Retinal pigment epithelial cell (primary cell): ENCODE results near the gene CYB561.

ENCODE experiments used
- DNase-seq: peaks from one replicate; pipeline ENCODE4 v3.0.0-alpha.2; 2010; ENCODE audit warnings: low read depth
- H3K4me3 ChIP-seq: 2 replicates; pipeline ENCODE4 v1.5.1; 2011; ENCODE audit warnings: mild to moderate bottlenecking, low read length, control low read depth, moderate library complexity
- TF ChIP-seq, protein P1 (sequence below): conservative IDR thresholded peaks from 2 replicates; pipeline ENCODE4 v1.5.1; 2011; ENCODE audit warnings: low read depth, low read length, control low read depth, inconsistent platforms

Gene CYB561

DNA sequence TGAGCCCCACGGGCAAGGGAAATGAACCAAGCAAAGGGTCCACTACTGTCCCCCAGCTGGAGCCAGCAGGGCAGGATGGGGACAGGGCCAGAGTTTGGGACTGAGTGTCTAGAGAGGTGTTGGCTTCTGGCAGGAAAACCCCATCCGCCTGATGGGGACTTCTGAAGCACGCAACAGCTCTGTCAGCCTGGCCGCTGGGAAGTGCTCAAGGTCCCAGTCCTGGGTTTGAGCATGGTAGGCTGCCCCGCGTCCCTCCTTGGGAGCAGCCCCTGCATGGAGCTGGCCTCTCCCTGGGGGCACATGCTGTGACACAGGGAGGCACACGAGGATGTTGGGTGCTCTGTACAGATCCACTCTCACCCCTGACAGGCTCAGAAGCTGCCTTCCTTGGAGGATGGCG is 45.3 kb upstream of the CYB561 start:
- H3K4me3 ChIP-seq: no peak overlapping the region
- TF ChIP-seq, protein P1, sequence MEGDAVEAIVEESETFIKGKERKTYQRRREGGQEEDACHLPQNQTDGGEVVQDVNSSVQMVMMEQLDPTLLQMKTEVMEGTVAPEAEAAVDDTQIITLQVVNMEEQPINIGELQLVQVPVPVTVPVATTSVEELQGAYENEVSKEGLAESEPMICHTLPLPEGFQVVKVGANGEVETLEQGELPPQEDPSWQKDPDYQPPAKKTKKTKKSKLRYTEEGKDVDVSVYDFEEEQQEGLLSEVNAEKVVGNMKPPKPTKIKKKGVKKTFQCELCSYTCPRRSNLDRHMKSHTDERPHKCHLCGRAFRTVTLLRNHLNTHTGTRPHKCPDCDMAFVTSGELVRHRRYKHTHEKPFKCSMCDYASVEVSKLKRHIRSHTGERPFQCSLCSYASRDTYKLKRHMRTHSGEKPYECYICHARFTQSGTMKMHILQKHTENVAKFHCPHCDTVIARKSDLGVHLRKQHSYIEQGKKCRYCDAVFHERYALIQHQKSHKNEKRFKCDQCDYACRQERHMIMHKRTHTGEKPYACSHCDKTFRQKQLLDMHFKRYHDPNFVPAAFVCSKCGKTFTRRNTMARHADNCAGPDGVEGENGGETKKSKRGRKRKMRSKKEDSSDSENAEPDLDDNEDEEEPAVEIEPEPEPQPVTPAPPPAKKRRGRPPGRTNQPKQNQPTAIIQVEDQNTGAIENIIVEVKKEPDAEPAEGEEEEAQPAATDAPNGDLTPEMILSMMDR: no peak
- DNase-seq: no peak

DNA sequence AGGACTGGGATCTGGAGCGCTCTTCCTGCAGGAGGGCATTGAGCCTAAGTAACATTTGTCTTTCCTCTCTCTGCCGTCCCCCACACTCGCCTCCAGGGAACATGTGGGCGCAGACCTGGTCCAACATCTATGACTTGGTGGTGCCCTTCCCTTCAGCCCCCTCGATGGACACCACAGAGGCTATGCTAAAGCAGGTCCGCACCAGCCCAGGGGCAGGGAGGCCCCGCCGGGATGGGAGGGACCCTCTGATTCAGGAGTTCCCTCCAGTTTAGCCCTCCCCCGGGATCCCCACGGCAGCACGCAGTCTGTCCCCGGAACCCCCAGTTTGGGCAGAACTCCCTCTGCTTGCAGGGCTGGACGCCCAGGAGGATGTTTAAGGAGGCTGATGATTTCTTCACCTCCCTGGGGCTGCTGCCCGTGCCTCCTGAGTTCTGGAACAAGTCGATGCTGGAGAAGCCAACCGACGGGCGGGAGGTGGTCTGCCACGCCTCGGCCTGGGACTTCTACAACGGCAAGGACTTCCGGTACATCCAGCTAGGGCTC is 44.8 kb upstream of the CYB561 start:
- no peak overlapping the region for H3K4me3 ChIP-seq
- no peak for DNase-seq
- TF ChIP-seq, protein P1: no peak

DNA sequence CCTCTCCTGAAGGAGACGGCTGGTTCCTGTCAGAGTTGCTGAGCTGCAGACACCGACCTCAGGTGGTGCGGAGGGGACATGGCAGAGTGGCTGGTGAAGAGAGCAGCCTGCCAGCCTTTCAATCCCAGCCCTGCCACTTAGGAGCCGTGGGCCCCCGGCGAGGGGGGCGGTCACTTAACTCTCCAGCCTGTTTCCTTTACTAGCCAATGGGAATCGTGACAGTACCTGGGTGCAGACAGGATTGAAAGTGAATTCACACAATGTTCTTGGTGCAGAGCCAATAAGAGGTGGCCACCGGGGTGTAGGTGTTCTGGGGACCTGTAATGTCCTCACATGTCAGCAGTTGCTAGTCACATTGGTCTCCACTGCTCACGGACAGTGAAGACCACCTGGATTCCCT is 44.2 kb upstream of the CYB561 start:
- no peak for DNase-seq
- no peak overlapping the region for H3K4me3 ChIP-seq
- TF ChIP-seq, protein P1: no peak

DNA sequence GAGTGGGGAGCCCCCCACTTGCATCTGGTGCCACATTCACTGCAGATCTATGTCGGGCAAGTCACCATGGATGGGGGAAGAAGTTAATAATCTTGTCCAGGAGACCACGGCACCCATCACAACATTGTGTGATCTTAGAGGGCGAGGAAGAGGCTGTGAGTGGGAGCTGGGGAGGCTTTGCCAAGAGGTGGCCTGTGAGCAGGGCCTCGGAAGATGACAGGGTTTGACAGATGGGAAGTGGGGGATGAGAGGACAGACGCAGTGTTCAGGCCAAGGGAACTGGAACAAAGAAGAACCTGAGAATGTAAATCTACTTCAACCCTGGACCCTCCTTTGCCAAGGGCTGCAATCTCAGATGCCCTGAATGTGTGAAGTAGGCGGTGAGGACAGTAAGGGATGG is 43.2 kb upstream of the CYB561 start:
- TF ChIP-seq, protein P1: no peak
- H3K4me3 ChIP-seq: no peak overlapping the region
- no peak for DNase-seq

DNA sequence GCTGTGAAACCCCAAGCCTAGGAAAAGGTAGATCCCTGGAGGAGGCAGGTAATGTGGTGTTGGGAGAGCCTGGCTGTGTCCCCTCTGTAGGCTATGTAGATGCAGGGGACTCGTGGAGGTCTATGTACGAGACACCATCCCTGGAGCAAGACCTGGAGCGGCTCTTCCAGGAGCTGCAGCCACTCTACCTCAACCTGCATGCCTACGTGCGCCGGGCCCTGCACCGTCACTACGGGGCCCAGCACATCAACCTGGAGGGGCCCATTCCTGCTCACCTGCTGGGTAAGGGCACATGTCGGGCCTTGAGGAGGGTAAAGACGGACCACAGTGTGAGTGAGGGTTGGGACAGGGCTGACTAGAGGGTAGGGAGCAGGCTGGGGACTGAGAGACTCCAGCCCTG is 42.7 kb upstream of the CYB561 start:
- TF ChIP-seq, protein P1: no peak
- H3K4me3 ChIP-seq: no peak overlapping the region
- DNase-seq: no peak

DNA sequence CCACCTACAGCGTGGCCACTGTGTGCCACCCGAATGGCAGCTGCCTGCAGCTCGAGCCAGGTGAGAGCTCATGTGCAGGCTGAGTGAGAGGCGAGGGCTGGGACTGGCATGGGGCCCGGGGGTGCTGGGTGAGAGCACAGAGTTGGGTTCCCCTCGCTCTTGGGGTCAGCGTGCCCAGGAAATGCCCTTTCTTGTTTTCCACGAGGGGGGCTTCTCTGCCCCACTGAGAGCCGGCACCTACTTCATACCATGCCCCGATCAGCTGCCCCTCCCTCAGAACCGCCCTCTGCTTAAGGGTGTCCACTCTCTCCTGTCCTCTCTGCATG is 40.9 kb upstream of the CYB561 start:
- H3K4me3 ChIP-seq: no peak overlapping the region
- no peak for DNase-seq
- TF ChIP-seq, protein P1: no peak

DNA sequence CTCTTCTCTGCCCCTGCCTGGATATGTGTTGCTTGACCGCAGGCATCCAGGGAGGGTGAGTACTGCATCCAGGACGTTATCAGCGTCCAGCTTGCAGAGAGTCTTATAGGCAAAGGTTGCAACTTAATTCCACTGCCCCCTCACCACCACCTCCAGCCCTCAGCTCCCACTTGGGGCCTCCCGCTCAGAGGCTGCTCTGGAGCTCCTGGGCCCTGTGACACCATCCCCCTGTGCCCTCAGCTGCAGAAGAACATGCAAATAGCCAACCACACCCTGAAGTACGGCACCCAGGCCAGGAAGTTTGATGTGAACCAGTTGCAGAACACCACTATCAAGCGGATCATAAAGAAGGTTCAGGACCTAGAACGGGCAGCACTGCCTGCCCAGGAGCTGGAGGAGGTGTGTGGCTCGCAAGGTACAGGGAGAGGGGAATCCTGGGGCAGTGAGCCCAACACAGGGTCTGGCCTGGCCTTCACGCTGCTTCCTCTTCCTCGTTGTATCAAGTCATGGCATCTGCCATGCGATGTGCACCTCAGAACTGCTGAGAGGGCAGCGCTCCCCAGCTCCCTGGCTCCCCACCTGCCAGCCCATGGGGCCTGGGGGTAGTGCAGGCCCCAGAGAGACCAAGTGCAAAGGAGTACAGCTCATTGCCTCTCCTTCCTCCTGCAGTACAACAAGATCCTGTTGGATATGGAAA is 40.4 kb upstream of the CYB561 start:
- TF ChIP-seq, protein P1: no peak
- no peak for DNase-seq
- H3K4me3 ChIP-seq: no peak overlapping the region
